GM18520 (cell line): Measurements from ENCODE around the gene KRT5.
"Not testable (repeated sequence)": the region's sequence is repeated elsewhere in the genome, so short reads cannot be mapped to it uniquely, and the experiment has no call there.

Experiments used
- ATAC-seq: cut with Tn5 transposase; IDR thresholded peaks from one replicate; pipeline ENCODE4 v1.9.1; 2021; ENCODE audit not compliant: unreplicated experiment

Gene KRT5

GRCh38 chr12:52496590-52497071, 23.6 kb downstream of the KRT5 start:
- ATAC-seq = no peak

GRCh38 chr12:52496054-52496453, 24.1 kb downstream of the KRT5 start:
- ATAC-seq = no peak

- no peak for ATAC-seq
Observed at GRCh38 chr12:52495389-52495788, 24.8 kb downstream of the KRT5 start.

- no peak for ATAC-seq
Observed at GRCh38 chr12:52494518-52494917, 25.7 kb downstream of the KRT5 start.

DNA sequence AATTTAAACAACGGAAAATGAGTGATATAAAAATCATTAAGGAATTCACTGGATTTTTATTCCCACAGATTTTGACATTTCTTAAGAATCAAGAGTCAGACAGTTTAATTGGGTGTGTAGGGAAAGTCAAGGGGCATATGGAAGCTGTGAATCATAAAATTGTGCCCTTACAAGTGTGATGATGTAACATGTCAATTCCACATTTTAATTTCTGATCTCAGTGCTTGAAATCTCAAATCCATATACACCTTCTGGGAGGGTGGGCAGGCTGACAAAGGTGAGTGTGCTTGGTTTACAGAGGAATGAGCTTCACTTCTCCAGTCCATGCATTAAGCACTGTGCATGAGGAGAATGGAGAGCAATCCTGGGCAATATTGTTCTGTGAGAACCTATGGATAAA, 26.1 kb downstream of the KRT5 start:
- no peak for ATAC-seq

GRCh38 chr12:52493172-52493571, 27.0 kb downstream of the KRT5 start, which contains the start of gene KRT6A:
Gene KRT6A, minus strand, starts transcription at chr12:52493257. Its CDS starts 69 bp downstream, at chr12:52493188.
- ATAC-seq = no peak

- ATAC-seq = not testable (repeated sequence)
Observed at GRCh38 chr12:52492405-52492804, 27.8 kb downstream of the KRT5 start.

GRCh38 chr12:52491495-52491894, 28.7 kb downstream of the KRT5 start:
- ATAC-seq = not testable (repeated sequence)

GRCh38 chr12:52488736-52489135, 31.5 kb downstream of the KRT5 start:
- no peak for ATAC-seq

- ATAC-seq = not testable (repeated sequence)
Observed at GRCh38 chr12:52487744-52488443, 32.3 kb downstream of the KRT5 start.

DNA sequence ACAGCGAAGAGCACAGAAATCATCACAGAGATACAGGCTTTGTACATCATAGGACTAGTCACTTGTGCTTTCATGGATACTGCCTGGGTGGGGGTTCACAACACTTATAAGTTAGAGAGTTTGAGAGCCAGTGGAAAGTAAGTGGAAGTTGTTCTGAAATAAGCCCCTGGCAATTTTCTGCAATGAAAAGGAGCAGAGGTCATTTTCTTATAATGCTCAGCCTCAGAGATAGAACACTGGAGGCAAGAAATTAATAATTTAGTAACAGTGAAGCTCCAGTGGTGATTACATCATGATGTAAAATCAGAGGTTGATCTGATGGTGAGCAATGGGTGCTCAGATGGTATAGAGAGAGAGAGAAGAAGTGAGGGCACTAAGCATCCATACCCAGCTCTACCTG, 33.0 kb downstream of the KRT5 start:
- no peak for ATAC-seq

DNA sequence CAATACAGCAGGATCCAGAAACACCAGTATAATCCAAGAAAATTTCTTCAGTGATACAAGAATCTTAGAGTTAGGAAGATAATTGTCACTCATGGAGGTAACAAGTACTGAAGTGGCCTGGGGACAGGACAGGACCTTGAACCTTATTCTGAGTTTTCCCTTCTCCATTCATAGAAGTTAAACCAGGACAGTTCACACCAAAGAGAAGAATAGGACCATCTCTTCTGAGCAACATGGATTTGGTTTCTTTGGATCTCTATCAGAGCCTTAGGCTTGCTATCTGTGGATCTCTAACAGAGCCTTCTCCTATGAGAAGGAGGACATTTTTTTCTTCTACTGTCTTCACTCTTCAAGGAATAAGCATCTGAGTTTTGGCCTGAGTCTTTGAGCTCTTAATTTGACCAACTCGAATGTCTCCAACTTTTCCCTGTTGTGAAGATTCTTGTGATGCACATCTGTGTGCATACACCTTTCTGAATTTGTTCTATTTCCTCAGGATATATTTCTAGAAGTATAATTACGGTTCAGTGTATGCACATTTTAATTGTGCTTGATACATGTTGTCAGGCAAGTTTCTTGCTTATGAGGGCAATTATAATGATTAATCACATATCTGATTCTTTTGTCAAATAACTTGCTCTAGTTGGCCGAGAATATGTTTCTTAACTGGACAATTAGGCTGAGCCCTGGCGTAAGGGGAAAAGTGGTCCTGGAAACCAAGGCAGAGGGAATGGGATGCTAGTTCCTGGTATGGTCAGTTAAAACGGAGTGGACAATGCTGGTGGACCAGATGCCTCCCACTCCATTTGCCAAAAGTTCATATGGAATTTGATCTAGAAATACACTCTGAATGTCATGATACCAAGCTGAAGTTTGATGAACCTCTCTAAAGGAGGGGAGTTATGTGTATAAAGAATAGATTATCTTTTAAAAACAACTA, 33.8 kb downstream of the KRT5 start:
- ATAC-seq = no peak

DNA sequence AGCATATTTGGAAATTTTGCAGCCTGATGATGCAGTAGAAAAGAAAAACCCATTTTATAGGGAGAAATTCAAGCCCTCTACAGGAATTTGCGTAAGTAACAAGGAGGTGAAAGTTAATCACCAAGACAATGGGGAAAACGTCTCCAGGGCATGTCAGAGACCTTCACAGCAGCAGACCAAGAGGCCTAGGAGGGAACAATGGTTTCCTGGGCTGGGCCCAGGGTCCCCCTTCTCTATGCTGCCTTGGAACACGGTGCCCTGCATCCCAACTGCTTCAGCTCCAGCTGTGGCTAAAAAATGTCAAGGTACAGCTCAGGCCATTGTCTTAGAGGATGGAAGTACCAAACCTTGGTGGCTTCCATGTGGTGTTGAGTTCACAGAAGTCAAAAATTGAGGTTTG, 40.1 kb downstream of the KRT5 start:
- no peak for ATAC-seq

DNA sequence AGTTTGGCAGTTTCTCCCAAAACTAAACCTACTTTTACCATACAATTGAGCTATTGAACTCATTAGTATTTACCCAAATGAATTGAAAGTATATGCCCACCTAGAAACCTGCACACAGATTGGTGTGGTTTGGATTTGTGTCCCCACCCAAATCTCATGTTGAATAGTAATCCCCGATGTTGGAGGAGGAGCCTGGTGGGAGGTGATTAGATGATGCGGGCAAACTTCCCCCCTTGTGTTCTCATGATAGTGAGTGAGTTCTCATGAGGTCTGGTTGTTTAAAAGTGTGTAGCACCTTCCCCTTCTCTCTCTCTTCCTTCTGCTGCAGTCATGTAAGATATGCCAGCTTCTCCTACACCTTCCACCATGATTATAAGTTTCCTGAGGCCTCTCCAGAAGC, 42.5 kb downstream of the KRT5 start:
- no peak for ATAC-seq

DNA sequence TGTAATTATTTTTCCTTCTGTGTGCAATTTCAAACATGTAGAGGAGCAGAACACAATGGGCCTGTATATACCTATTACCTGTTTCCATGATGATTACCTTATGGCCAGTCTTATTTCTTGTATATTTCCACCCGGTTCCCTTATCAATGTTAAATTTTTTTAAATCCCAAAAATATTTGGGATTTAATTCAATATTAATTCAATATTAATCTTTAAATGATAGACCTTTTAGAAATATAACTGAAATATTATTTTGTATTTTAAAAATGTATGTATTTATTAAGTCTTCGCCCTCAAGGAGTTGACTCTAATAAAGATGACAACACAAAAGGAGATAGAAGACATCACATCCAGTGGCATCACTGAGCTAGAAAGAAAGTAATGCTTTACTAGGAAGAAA, 46.0 kb downstream of the KRT5 start:
- ATAC-seq = no peak

DNA sequence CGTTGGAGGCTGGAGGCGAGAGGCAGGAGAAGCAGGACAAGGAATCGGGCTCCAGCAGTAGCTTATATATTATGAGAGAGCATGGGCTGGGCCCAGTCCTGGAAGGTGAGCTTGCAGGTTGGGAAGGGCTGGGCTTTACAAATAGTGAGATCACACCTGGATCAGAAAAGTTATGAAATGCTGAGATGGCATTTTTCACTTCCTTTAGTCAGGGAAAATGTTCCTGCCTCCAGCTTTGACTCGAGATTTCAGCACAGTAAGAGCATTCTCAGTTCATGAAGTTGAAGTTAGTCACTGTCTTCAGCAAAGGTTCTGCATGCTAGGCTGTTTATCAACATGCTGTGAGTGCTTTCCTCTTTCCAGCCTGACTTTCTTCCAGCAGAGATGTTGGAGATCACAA, 46.4 kb downstream of the KRT5 start, which contains the start of gene KRT6C:
TSS of gene KRT6C (minus strand) at position 38 of the 400 bp plus-strand sequence. CDS start 68 bp downstream, outside the sequence.
- ATAC-seq = no peak

GRCh38 chr12:52469853-52470252, 50.3 kb downstream of the KRT5 start:
- no peak for ATAC-seq

DNA sequence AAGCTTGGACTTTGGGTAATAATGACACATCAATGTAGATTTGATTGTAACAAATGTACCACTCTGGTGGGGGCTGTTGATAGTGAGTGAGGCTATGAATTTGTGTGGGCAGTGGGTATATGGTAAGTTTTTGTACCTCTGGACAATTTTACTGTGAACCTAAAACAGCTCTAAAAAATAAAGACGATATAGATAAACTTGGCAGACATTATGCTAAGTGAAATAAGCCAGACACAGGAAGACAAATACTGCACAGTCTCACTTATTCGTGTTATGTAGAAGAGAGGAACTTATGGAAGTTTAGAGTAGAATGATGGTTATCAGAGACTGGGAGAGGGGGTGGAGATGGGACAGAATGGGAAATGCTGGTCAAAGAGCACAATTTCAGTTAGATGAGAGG, 55.3 kb downstream of the KRT5 start:
- ATAC-seq = no peak
